Measurements from ENCODE around the gene CLRN1. TPM values are rescaled to one million over a fixed set of nuclear protein-coding genes. Genes with fewer than 3 reads are reported as not detected.

CLRN1 gene
- total RNA-seq, 1 donor from 2014 or later, result not detected

DNA sequence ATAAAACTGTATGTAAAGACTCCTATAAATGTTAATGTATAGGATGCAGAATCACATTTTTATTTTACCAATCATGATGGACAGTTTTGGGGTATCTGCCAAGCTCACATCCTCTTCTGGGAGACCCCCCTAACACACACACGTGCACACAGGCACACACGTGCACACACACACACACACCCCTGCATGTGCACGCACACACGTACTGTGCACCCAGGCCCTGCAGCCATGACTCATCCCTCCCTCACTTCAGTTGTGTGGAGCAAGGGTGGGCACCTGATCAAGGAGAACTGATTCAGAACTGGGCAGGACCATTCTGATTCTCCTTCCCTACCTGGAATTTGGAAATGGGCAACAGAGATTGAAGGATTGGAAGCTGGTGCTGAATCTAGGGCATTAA is 51.3 kb downstream of the CLRN1 start:
- Mint-ChIP-seq H3K27ac (no peak overlapping the region), H3K9me3 (ENCODE audit: low read depth) (no peaks in the 10 kb centered on the region), H3K4me3 (ENCODE audit: low read depth) (no peak overlapping the region), H3K36me3 (ENCODE audit: insufficient read depth) (no peaks in the 10 kb centered on the region), H3K27me3 (peaks cover 23% of the 10 kb centered on the region), H3K4me1 (ENCODE audit: low read depth) (no peaks in the 10 kb centered on the region)
- TF ChIP-seq, protein P1, sequence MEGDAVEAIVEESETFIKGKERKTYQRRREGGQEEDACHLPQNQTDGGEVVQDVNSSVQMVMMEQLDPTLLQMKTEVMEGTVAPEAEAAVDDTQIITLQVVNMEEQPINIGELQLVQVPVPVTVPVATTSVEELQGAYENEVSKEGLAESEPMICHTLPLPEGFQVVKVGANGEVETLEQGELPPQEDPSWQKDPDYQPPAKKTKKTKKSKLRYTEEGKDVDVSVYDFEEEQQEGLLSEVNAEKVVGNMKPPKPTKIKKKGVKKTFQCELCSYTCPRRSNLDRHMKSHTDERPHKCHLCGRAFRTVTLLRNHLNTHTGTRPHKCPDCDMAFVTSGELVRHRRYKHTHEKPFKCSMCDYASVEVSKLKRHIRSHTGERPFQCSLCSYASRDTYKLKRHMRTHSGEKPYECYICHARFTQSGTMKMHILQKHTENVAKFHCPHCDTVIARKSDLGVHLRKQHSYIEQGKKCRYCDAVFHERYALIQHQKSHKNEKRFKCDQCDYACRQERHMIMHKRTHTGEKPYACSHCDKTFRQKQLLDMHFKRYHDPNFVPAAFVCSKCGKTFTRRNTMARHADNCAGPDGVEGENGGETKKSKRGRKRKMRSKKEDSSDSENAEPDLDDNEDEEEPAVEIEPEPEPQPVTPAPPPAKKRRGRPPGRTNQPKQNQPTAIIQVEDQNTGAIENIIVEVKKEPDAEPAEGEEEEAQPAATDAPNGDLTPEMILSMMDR (IDR thresholded peaks at IDR 0.05; ENCODE audit: unreplicated experiment), result no peak
- no peak for DNase-seq (ENCODE audit: low spot score, unreplicated experiment)

DNA sequence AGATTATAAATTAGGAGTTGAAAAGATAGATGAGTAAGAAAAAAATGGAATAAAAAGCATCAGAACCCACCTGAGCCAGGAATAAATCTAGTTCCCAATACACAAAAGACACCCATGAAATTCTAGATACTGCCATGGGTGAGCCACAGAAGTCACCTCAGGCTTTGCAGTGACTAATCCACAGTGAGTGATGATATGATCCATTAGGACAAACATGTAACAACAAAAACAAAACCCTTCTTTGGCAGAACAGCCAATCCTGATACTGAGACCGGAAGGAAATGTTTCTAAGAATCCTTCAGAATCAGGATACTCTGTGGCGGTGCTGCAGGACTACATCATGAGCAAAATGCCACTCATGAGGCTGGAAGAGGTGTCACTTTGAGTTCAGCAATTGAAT is 52.3 kb downstream of the CLRN1 start:
- H3K4me3 Mint-ChIP-seq (ENCODE audit: low read depth), result no peak overlapping the region

DNA sequence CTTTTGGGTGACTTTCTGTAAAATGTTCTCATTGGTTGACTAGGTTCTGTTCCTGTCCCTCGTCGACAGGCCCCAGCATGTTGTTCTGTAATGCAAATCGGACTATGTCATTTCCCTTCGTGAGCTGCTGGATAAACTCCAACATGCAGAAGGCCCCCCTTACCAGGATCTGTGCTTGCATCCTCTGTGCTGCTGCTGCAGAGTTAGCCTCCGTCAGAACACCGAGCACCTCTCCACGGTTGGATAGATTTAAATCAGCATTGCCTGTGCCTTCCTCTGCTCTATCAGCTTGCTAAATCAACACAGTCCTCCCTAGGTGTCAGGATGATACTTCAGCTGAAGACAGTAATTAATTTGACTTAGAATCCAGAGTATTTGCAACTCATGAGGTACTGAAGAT is 54.6 kb downstream of the CLRN1 start:
- Mint-ChIP-seq H3K4me3 (ENCODE audit: low read depth) (no peak overlapping the region), H3K27me3 (peaks cover 18% of the 10 kb centered on the region), H3K36me3 (ENCODE audit: insufficient read depth) (no peaks in the 10 kb centered on the region), H3K4me1 (ENCODE audit: low read depth) (no peaks in the 10 kb centered on the region), H3K27ac (no peak overlapping the region), H3K9me3 (ENCODE audit: low read depth) (no peaks in the 10 kb centered on the region)
- TF ChIP-seq, protein P1 (IDR thresholded peaks at IDR 0.05; ENCODE audit: unreplicated experiment), result no peak
- DNase-seq (ENCODE audit: low spot score, unreplicated experiment), result no peak

More for the DNA sequence above, 52.3 kb downstream of the CLRN1 start:
- Mint-ChIP-seq H3K4me1 (ENCODE audit: low read depth) (no peaks in the 10 kb centered on the region), H3K27me3 (peaks cover 18% of the 10 kb centered on the region), H3K9me3 (ENCODE audit: low read depth) (no peaks in the 10 kb centered on the region), H3K27ac (no peak overlapping the region), H3K36me3 (ENCODE audit: insufficient read depth) (no peaks in the 10 kb centered on the region)
- TF ChIP-seq, protein P1 (IDR thresholded peaks at IDR 0.05; ENCODE audit: unreplicated experiment), result no peak
- no peak for DNase-seq (ENCODE audit: low spot score, unreplicated experiment)

DNA sequence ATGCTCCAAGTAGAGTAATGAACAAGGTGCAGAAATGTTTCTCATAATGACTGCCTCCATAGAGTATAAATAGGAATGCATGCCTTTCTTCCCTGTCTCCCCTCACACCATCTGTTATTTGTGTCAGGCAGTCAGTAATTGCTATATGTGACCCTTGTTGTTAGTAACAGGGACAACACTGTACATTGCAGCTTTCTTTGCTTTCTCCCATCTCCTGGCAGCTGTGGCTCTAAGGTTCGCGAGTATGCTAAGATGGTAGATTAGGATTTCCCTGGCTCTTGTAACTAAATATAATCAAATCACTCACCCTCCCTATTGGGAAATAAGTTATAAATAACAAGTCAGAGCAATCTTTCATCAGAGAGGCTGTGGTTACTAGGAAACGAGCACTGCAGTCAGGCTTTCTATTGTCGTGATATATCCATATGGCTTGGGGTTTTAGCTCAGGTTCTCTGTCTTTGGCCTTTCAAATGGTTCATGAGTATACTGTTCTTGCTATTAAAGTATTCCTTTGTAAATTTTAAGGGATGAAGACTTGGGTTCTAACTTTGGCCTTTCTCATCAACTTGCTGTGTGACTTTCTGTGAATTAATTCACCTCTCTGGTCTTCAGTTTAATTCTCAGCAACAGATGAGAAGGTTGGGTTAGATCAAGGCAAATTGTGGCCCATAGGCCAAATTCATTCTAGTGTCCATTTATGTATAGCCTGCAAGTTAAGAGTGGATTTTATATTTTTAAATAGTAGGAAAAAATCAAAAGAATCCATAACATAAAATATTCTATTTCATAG is 59.2 kb downstream of the CLRN1 start:
- H3K4me1 Mint-ChIP-seq (ENCODE audit: low read depth), result no peaks in the 10 kb centered on the region
- no peaks in the 10 kb centered on the region for H3K9me3 Mint-ChIP-seq (ENCODE audit: low read depth)
- no peak for DNase-seq (ENCODE audit: low spot score, unreplicated experiment)
- TF ChIP-seq, protein P1 (IDR thresholded peaks at IDR 0.05; ENCODE audit: unreplicated experiment), result no peak
- H3K27ac Mint-ChIP-seq, result no peak overlapping the region
- no peaks in the 10 kb centered on the region for H3K36me3 Mint-ChIP-seq (ENCODE audit: insufficient read depth)
- peaks cover 14% of the 10 kb centered on the region for H3K27me3 Mint-ChIP-seq
- H3K4me3 Mint-ChIP-seq (ENCODE audit: low read depth), result no peak overlapping the region

DNA sequence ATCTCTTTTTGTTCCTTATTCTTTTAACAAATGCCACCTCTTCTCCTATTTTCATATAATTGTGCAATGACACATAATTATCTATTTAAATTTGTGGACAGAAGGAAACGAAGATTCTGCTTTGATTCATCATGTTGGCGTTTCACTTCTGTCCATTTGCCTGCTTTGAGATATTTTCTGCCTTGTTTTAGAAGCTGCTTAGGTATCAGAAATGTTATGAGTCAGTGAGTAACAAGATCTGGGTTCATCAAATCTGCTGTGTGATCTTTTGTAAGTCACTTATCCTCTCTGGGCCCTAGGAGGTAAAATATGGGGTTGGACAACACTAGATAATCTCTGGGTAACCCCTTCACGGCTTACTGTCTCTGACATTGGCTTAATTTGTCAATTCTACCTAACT is 60.0 kb downstream of the CLRN1 start:
- Mint-ChIP-seq H3K27ac (no peak overlapping the region), H3K4me3 (ENCODE audit: low read depth) (no peak overlapping the region), H3K36me3 (ENCODE audit: insufficient read depth) (no peaks in the 10 kb centered on the region), H3K9me3 (ENCODE audit: low read depth) (no peaks in the 10 kb centered on the region), H3K4me1 (ENCODE audit: low read depth) (no peaks in the 10 kb centered on the region), H3K27me3 (peaks cover 7% of the 10 kb centered on the region)
- TF ChIP-seq, protein P1 (IDR thresholded peaks at IDR 0.05; ENCODE audit: unreplicated experiment), result no peak
- no peak for DNase-seq (ENCODE audit: low spot score, unreplicated experiment)
